ENCODE results near the gene MBNL1. TPM values are rescaled to one million over a fixed set of nuclear protein-coding genes. Genes with fewer than 3 reads are reported as not detected.
A peak's percentile ranks its signal among the peaks of the same experiment; 100 is the strongest.

The MBNL1 gene
- total and polyA plus RNA-seq, 2 of the 4 experiments (the other 2 are of a cell fraction), result 127 to 664 TPM

DNA sequence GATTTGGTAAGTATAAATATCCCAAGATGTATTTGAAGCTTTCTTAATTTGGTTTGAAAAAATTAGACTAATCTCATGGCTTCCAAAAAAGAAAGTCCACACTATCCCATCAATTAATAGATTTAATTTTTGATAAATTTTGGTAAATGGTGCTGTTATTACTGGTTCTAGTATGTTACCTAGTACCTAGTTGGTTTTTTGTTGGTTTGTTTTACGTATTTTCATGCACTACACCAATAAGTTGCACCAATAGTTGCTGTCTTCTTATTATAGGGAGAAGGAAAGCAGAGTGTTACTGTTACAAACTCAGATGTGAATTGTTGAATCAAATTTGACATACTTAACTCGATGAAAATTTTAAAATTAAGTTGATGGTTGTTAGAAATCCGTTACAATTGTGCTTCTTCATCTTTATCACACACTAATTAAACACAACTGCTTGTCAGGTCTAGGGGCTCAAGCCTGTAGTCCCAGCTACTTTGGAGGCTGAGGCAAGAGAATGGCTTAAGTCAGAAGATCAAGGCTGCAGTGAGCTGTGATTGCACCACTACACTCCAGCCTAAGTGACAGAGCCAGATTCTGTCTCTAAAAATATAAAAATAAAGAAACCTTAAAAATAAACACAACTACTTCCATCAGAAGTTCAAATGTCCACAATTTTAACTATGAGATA is 23.1 kb upstream of the MBNL1 start:
- H2BK5ac ChIP-seq (ENCODE audit: low read depth, low read length, poor library complexity, severe bottlenecking), result no peak overlapping the region
- no peak overlapping the region for H2AFZ ChIP-seq (replicated peaks; ENCODE audit: low read length, poor library complexity)
- H3K56ac ChIP-seq (ENCODE audit: extremely low read depth, insufficient read depth, low read length), result no peak overlapping the region
- ATAC-seq (ENCODE audit: low read depth) (no peak), DNase-seq (no peak)
- no peak overlapping the region for H2BK15ac ChIP-seq (ENCODE audit: low read depth, low read length)
- H3K14ac ChIP-seq (replicated peaks; ENCODE audit: low read depth, low read length), result 0 out of 2 replicates have a peak overlapping the region, but pooled peaks have one; percentile 37
- no peak overlapping the region for H2BK120ac ChIP-seq (ENCODE audit: low read depth, low read length)
- H2AK5ac ChIP-seq (ENCODE audit: low read depth, low read length), result no peak overlapping the region
- no peaks in the 10 kb centered on the region for H4K20me1 ChIP-seq (ENCODE audit: insufficient read depth, low read length)
- no TSS peak for BruUV-seq (replicated peaks)
- no peak overlapping the region for H2AK9ac ChIP-seq (replicated peaks; ENCODE audit: low read depth, low read length, poor library complexity)
- H4K91ac ChIP-seq (ENCODE audit: insufficient read depth, low read depth, low read length), result no peak overlapping the region
- peaks cover 3% of the 10 kb centered on the region; the same call in 1 of the 2 replicates for H3K4me1 ChIP-seq (ENCODE audit: control insufficient read depth, insufficient read depth, low read length)
- no peak overlapping the region for H3K27ac ChIP-seq (ENCODE audit: insufficient read depth, low read length)
- no peak overlapping the region for H3K4ac ChIP-seq (ENCODE audit: low read depth, low read length)
- H3K9me3 ChIP-seq (ENCODE audit: control insufficient read depth, insufficient read depth, low read length), result no peaks in the 10 kb centered on the region
- H3K18ac ChIP-seq (ENCODE audit: low read depth, low read length), result no peak overlapping the region
- H3K9ac ChIP-seq (ENCODE audit: low read depth, low read length), result no peak overlapping the region
- no peak overlapping the region for H4K5ac ChIP-seq (ENCODE audit: low read depth, low read length)
- no peaks in the 10 kb centered on the region for H3K79me1 ChIP-seq (ENCODE audit: low read depth in 1 of 2, low read length in 2 of 2)
- H3K4me3 ChIP-seq (ENCODE audit: insufficient read depth, low read depth, low read length), result no peak overlapping the region
- no peak overlapping the region for H2BK20ac ChIP-seq (ENCODE audit: low read depth, low read length)
- no peak overlapping the region for H4K8ac ChIP-seq (ENCODE audit: low read depth in 2 of 2, low read length in 2 of 2)
- CTCF ChIA-PET, result no interaction called here
- POLR2A ChIA-PET (ENCODE audit: unreplicated experiment), result no interaction called here
- dilution Hi-C loops (cut with HindIII; ENCODE audit: low sequenced_read_pairs, unreplicated experiment) (no loop called here), in situ Hi-C loops (cut with MboI; ENCODE audit: low sequenced_read_pairs) (no loop called here), intact Hi-C loops (cut with micrococcal nuclease) (no loop called here)
- no CpG with 5 or more reads among the region's 3 CpGs for WGBS, 2 experiments (ENCODE audit: extremely low coverage in 2 of 2, insufficient read length in 1 of 2)
- TF ChIP-seq CTCF (conservative IDR thresholded peaks at IDR 0.05; ENCODE audit: low read depth, low read length) (no peak), ELK1 (IDR thresholded peaks at IDR 0.05; ENCODE audit: borderline replicate concordance, low read depth, low read length) (no peak), NFE2L2 (IDR thresholded peaks at IDR 0.05; ENCODE audit: low read depth, low read length) (no peak)
- TF ChIP-seq, protein P1, sequence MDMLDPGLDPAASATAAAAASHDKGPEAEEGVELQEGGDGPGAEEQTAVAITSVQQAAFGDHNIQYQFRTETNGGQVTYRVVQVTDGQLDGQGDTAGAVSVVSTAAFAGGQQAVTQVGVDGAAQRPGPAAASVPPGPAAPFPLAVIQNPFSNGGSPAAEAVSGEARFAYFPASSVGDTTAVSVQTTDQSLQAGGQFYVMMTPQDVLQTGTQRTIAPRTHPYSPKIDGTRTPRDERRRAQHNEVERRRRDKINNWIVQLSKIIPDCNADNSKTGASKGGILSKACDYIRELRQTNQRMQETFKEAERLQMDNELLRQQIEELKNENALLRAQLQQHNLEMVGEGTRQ (IDR thresholded peaks at IDR 0.05; ENCODE audit: low read depth, low read length), result no peak
- H3K36me3 ChIP-seq (ENCODE audit: control insufficient read depth, insufficient read depth, low read length), result no peaks in the 10 kb centered on the region
- H3K4me2 ChIP-seq (ENCODE audit: low read depth, low read length), result no peak overlapping the region
- no peaks in the 10 kb centered on the region for H3K27me3 ChIP-seq (ENCODE audit: control insufficient read depth, insufficient read depth, low read length)
- H3K9me1 ChIP-seq (ENCODE audit: insufficient read depth, low read length), result no peaks in the 10 kb centered on the region
- no peak overlapping the region for H3K23ac ChIP-seq (ENCODE audit: low read depth, low read length)
